Thyroid gland (tissue), 4 donors: ENCODE results near the gene NECTIN2. TPM values are rescaled to one million over a fixed set of nuclear protein-coding genes. Genes with fewer than 3 reads are reported as not detected.

Experiments used
- DNase-seq, 2 donors: peaks; one replicate each; pipeline ENCODE4 v3.0.0-alpha.2; 2019
- H3K27ac ChIP-seq, 3 donors: fragments of 200-600 bp; sonication (generic); 1 replicate in 2 of 3; 2 replicates in 1 of 3; pipeline ENCODE4 v1.5.1; 2016 to 2019; ENCODE audit warnings: mild to moderate bottlenecking in 1 of 3, moderate library complexity in 1 of 3
- H3K27me3 ChIP-seq: fragments of 200-600 bp; sonication (generic); one replicate; pipeline ENCODE4 v1.5.1; 2019
- H3K36me3 ChIP-seq, 2 donors: fragments of 200-600 bp; sonication (generic); one replicate each; pipeline ENCODE4 v1.5.1; 2016 to 2019
- H3K4me1 ChIP-seq, 2 donors: fragments of 200-600 bp; sonication (generic); one replicate each; pipeline ENCODE4 v1.5.1; 2017 to 2019
- H3K4me3 ChIP-seq, 3 donors: fragments of 200-600 bp; sonication (generic); replicated peaks in 1 of 3; 1 replicate in 2 of 3; 2 replicates in 1 of 3; pipeline ENCODE4 v1.5.1; 2016; ENCODE audit warnings: mild to moderate bottlenecking in 1 of 3
- H3K9me3 ChIP-seq: fragments of 200-600 bp; sonication (generic); one replicate; pipeline ENCODE4 v1.5.1; 2017
- CTCF ChIP-seq, 6 experiments: fragments of 200-600 bp in 3 of 6; fragments of 450-650 bp in 3 of 6; sonication (generic) in 3 of 6; IDR thresholded peaks; one replicate each; pipeline ENCODE4 v1.5.1; 2016 to 2019; ENCODE audit warnings: antibody characterized with exemption in 6 of 6, mild to moderate bottlenecking in 2 of 6, inconsistent platforms in 1 of 6, moderate library complexity in 1 of 6
- POLR2A ChIP-seq, 2 donors: fragments of 450-650 bp; IDR thresholded peaks; one replicate each; pipeline ENCODE4 v1.6.1; 2017; ENCODE audit warnings: antibody characterized with exemption in 2 of 2, mild to moderate bottlenecking in 2 of 2, moderate library complexity in 1 of 2
- WGBS, 2 donors: methylation state at CpG; one replicate each; pipeline ENCODE4 v1.1.5; 2017; 5-methylcytosine and 5-hydroxymethylcytosine counted together
- intact Hi-C: fragments of 100-400 bp; cut with DNase I; formaldehyde crosslinking; loops from one replicate; pipeline ENCODE4 v1.15.1; 2023
- total RNA-seq, 4 donors: library from RNA; depleted of rRNA; stranded (reverse); fragments of >200 nt; gene quantifications; one replicate each; pipeline ENCODE4 v1.2.3, GENCODE V29; 2016

Gene NECTIN2
- total RNA-seq, 4 donors from 2014 or later = 88.6 to 164 (median 117) TPM

DNA sequence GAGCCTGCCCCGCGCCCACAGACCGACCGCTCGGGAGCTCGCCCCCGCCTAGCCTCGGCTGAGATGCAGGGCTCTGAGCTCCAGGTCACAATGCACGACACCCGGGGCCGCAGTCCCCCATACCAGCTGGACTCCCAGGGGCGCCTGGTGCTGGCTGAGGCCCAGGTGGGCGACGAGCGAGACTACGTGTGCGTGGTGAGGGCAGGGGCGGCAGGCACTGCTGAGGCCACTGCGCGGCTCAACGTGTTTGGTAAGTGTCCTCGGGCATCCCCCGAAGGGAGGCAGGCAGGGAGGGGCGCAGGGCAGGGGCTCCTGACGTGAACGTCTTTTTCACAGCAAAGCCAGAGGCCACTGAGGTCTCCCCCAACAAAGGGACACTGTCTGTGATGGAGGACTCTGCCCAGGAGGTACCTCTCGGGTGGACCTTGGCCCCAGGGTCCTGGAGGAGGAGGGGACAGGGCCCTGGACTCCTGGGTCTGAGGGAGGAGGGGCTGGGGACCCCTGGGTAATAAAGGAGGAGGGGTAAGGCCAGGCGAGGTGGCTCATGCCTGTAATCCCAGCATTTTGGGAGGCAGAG is 33.9 kb upstream of the NECTIN2 start:
- DNase-seq = no peak
- WGBS, 2 donors = 88 to 93% methylated on average over 22 to 25 of the region's 28 CpGs
- H3K4me1 ChIP-seq = peaks cover 29 to 39% of the 10 kb centered on the region in 2 donors
- TF ChIP-seq CTCF (IDR thresholded peaks at IDR 0.05) = no peak
- no peak for TF ChIP-seq POLR2A (IDR thresholded peaks at IDR 0.05)
- H3K27ac ChIP-seq = no peak overlapping the region
- H3K36me3 ChIP-seq = peaks cover 19% of the 10 kb centered on the region in 2 donors
- H3K9me3 ChIP-seq = no peaks in the 10 kb centered on the region
- intact Hi-C loops = no loop called here
- H3K27me3 ChIP-seq = no peaks in the 10 kb centered on the region
- H3K4me3 ChIP-seq = no peak overlapping the region

GRCh38 chr19:44813070-44813840 is 32.8 kb upstream of the NECTIN2 start:
- Histone ChIP-seq H3K36me3 (peaks cover 19% of the 10 kb centered on the region in 2 donors), H3K9me3 (no peaks in the 10 kb centered on the region), H3K4me3 (no peak overlapping the region), H3K27ac (no peak overlapping the region), H3K4me1 (peaks cover 19 to 29% of the 10 kb centered on the region in 2 donors), H3K27me3 (no peaks in the 10 kb centered on the region)
- no peak for DNase-seq
- TF ChIP-seq CTCF (IDR thresholded peaks at IDR 0.05) = no peak
- TF ChIP-seq POLR2A (IDR thresholded peaks at IDR 0.05) = no peak
- intact Hi-C loops = no loop called here
- WGBS, 2 donors = 86 to 87% methylated on average over 35 to 38 of the region's 38 CpGs

GRCh38 chr19:44813841-44814470 is 32.1 kb upstream of the NECTIN2 start:
- 92 to 96% methylated on average over 15 of the region's 16 CpGs for WGBS, 2 donors
- intact Hi-C loops = no loop called here
- H3K27ac ChIP-seq = no peak overlapping the region
- H3K4me1 ChIP-seq = peaks cover 16 to 24% of the 10 kb centered on the region in 2 donors
- no peak overlapping the region for H3K4me3 ChIP-seq
- DNase-seq = no peak
- TF ChIP-seq POLR2A (IDR thresholded peaks at IDR 0.05) (no peak), CTCF (IDR thresholded peaks at IDR 0.05) (no peak)
- H3K9me3 ChIP-seq = no peaks in the 10 kb centered on the region
- H3K27me3 ChIP-seq = no peaks in the 10 kb centered on the region
- H3K36me3 ChIP-seq = peaks cover 19% of the 10 kb centered on the region in 2 donors

GRCh38 chr19:44814517-44814916 is 31.6 kb upstream of the NECTIN2 start:
- peaks cover 19% of the 10 kb centered on the region in 2 donors for H3K36me3 ChIP-seq
- no peaks in the 10 kb centered on the region for H3K9me3 ChIP-seq
- DNase-seq = no peak
- no peak overlapping the region for H3K4me3 ChIP-seq
- WGBS, 2 donors = 91 to 97% methylated on average over 16 to 17 of the region's 17 CpGs
- H3K27ac ChIP-seq = no peak overlapping the region
- no peaks in the 10 kb centered on the region for H3K27me3 ChIP-seq
- TF ChIP-seq POLR2A (IDR thresholded peaks at IDR 0.05) = no peak
- TF ChIP-seq CTCF (IDR thresholded peaks at IDR 0.05) = no peak
- peaks cover 11 to 19% of the 10 kb centered on the region in 2 donors for H3K4me1 ChIP-seq
- intact Hi-C loops = no loop called here

DNA sequence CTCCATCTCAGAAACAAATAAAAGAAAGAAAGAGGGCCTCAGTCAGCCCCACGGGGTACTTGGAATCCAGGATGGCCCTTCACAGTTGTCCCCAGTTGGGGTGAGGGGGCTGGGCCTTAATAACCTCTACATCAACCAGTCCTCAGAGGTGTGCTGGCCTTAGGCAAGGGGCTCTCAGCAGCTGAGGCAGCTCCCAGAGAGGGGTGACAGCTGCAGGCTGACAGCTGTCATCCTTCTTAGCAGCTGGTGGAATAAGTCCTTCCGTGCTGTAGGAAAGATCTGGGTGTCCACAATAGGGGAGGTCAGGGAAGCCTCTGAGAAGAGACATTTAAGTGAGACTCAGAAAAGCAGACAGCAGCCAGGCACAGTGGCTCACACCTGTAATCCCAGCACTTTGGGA is 29.8 kb upstream of the NECTIN2 start:
- intact Hi-C loops = no loop called here
- peaks cover 19% of the 10 kb centered on the region in 2 donors for H3K36me3 ChIP-seq
- TF ChIP-seq POLR2A (IDR thresholded peaks at IDR 0.05) (no peak), CTCF (IDR thresholded peaks at IDR 0.05) (no peak)
- H3K4me1 ChIP-seq = peaks cover 0 to 6% of the 10 kb centered on the region in 2 donors
- no peak overlapping the region for H3K4me3 ChIP-seq
- 86 to 100% methylated on average over 2 of the region's 2 CpGs for WGBS, 2 donors
- H3K9me3 ChIP-seq = no peaks in the 10 kb centered on the region
- H3K27me3 ChIP-seq = no peaks in the 10 kb centered on the region
- no peak for DNase-seq
- no peak overlapping the region for H3K27ac ChIP-seq
